Activated T-cell treated with anti-CD3 and anti-CD28 coated beads, Interleukin-2, amount 50 U/mL, for 4 hours (primary cell): ENCODE measurements around the gene MGAT1. TPM values are rescaled to one million over a fixed set of nuclear protein-coding genes. Genes with fewer than 3 reads are reported as not detected.

Experiments
- ATAC-seq, 2 donors: fragments of 200-7000 bp; cut with Tn5 transposase; one replicate each; pipeline ENCODE4 v1.10.0; 2021
- DNase-seq: peaks from one replicate; pipeline ENCODE4 v3.0.0-alpha.2; 2020
- H3K27me3 Mint-ChIP-seq: one replicate; pipeline ENCODE4 v1.8.0; 2021; ENCODE audit warnings: low read depth, mixed read lengths
- H3K36me3 Mint-ChIP-seq: one replicate; pipeline ENCODE4 v1.8.0; 2022; ENCODE audit warnings: mixed read lengths; ENCODE audit not compliant: insufficient read depth
- H3K4me1 Mint-ChIP-seq: one replicate; pipeline ENCODE4 v1.8.0; 2021; ENCODE audit warnings: low read depth, mixed read lengths
- H3K4me3 Mint-ChIP-seq: one replicate; pipeline ENCODE4 v1.8.0; 2021; ENCODE audit warnings: mild to moderate bottlenecking, moderate library complexity, mixed read lengths
- H3K9me3 Mint-ChIP-seq: one replicate; pipeline ENCODE4 v1.8.0; 2021; ENCODE audit warnings: mixed read lengths
- total RNA-seq, 3 donors: library from RNA; stranded (reverse); gene quantifications; one replicate each; pipeline ENCODE4 v1.2.1, GENCODE V29; 2021

Gene MGAT1
- total RNA-seq = 10 to 100 TPM; 76.8 to 89.3 (median 85.0) TPM

DNA sequence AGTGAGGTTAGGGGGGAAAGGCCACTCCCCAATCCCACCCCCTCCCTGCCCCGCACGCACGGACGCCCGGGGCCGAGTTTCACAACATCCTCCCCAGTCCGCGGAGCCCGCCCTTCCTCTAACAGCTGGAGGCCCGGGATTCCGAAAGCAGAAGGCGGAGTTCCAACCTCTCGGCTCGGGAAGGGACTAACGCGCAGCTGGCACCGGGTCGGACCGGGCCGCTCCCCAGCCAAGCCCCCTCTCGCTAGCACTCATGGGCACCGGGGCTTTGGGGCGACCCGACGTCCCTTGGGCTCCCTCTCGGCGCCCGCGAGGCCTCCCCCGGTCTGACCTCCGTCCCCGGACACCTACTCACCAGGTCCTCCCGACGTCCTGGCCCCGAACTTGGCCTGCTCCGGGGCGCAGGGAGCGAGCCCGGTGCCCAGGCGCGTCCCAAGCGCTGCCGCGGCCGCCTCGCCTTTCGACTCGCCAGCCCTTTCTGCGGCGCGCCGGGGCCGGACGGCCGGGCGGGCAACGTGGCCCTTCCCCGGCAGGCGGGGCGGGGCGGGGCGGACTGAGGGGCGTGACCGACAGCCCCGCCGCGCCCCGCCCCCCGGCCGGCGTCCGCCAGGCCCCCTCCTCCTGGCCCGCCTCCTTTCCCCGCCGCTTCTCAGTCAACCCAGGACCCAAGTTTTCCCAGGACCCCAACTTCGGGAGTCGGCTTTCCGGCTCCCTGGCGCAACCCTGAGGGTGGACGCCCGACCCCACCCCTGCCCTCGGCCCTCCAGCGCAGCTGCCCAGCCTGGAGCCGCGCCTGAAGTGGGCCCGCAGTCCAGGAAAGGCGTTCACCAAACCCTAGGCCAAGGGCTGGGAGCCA lies at the start of gene MGAT1:
TSS of gene MGAT1 (minus strand) at position 482 of the 856 bp plus-strand sequence. CDS start 9,835 bp downstream, outside the sequence.
- Mint-ChIP-seq H3K27me3 (no peaks in the 10 kb centered on the region), H3K9me3 (no peaks in the 10 kb centered on the region), H3K4me3 (peak within 1 kb of the TSS; percentile 89), H3K36me3 (peaks cover 17% of the 10 kb centered on the region), H3K4me1 (peaks cover 85% of the 10 kb centered on the region)
- DNase-seq (peak; percentile 73), ATAC-seq (peak; percentile 67 to 69)

- peaks cover 84% of the 10 kb centered on the region for H3K36me3 Mint-ChIP-seq
- peaks cover 9% of the 10 kb centered on the region for H3K4me1 Mint-ChIP-seq
- no peaks in the 10 kb centered on the region for H3K27me3 Mint-ChIP-seq
- no peak overlapping the region for H3K4me3 Mint-ChIP-seq
- H3K9me3 Mint-ChIP-seq = peaks cover 30% of the 10 kb centered on the region
- ATAC-seq = no peak
- no peak for DNase-seq
These were observed 48.0 kb upstream of the MGAT1 start for GRCh38 chr5:180850434-180851078.

- Mint-ChIP-seq H3K9me3 (peaks cover 30% of the 10 kb centered on the region), H3K4me3 (no peak overlapping the region), H3K27me3 (no peaks in the 10 kb centered on the region), H3K4me1 (peaks cover 9% of the 10 kb centered on the region), H3K36me3 (peaks cover 79% of the 10 kb centered on the region)
- DNase-seq (no peak), ATAC-seq (no peak)
These were observed 47.2 kb upstream of the MGAT1 start for GRCh38 chr5:180849827-180850226.

GRCh38 chr5:180848878-180849277 lies 46.3 kb upstream of the MGAT1 start:
- Mint-ChIP-seq H3K36me3 (peaks cover 69% of the 10 kb centered on the region), H3K4me3 (no peak overlapping the region), H3K27me3 (no peaks in the 10 kb centered on the region), H3K9me3 (peaks cover 30% of the 10 kb centered on the region), H3K4me1 (peaks cover 9% of the 10 kb centered on the region)
- DNase-seq = no peak
- ATAC-seq = no peak

- no peak for ATAC-seq
- H3K27me3 Mint-ChIP-seq = no peaks in the 10 kb centered on the region
- no peak overlapping the region for H3K4me3 Mint-ChIP-seq
- peaks cover 30% of the 10 kb centered on the region for H3K9me3 Mint-ChIP-seq
- no peak for DNase-seq
- H3K36me3 Mint-ChIP-seq = peaks cover 64% of the 10 kb centered on the region
- peaks cover 6% of the 10 kb centered on the region for H3K4me1 Mint-ChIP-seq
These were observed 45.7 kb upstream of the MGAT1 start for GRCh38 chr5:180848265-180848664.

DNA sequence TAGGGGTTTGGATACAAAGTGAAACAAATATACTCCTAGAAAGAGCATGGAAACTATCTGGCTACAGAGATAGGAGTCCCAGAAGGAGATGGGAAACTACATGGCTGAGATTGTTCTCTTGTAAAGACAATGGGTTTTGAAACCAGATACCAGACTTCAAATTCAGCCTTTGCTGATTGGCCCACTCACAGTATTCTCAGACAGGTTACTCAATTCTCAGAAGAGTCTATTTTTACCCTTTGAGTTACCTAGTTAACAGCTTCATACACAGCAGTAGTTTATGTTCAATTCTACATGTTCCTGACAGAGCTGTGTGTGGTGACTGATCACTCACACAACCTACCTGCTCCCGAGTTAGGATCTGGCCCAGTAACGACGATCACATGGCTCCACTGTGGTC lies 44.4 kb upstream of the MGAT1 start:
- H3K4me3 Mint-ChIP-seq = no peak overlapping the region
- H3K27me3 Mint-ChIP-seq = no peaks in the 10 kb centered on the region
- peaks cover 55% of the 10 kb centered on the region for H3K36me3 Mint-ChIP-seq
- ATAC-seq (no peak), DNase-seq (no peak)
- peaks cover 2% of the 10 kb centered on the region for H3K4me1 Mint-ChIP-seq
- peaks cover 30% of the 10 kb centered on the region for H3K9me3 Mint-ChIP-seq

- Mint-ChIP-seq H3K4me3 (no peak overlapping the region), H3K4me1 (peaks cover 2% of the 10 kb centered on the region), H3K36me3 (peaks cover 34% of the 10 kb centered on the region), H3K9me3 (peaks cover 14% of the 10 kb centered on the region), H3K27me3 (no peaks in the 10 kb centered on the region)
- DNase-seq (no peak), ATAC-seq (no peak)
These were observed 42.3 kb upstream of the MGAT1 start for GRCh38 chr5:180844858-180845257.

GRCh38 chr5:180844432-180844831 lies 41.8 kb upstream of the MGAT1 start:
- Mint-ChIP-seq H3K4me3 (no peak overlapping the region), H3K27me3 (no peaks in the 10 kb centered on the region), H3K9me3 (peaks cover 13% of the 10 kb centered on the region), H3K4me1 (peaks cover 2% of the 10 kb centered on the region), H3K36me3 (peaks cover 30% of the 10 kb centered on the region)
- no peak for DNase-seq
- no peak for ATAC-seq

GRCh38 chr5:180839935-180840334 lies 37.3 kb upstream of the MGAT1 start:
- H3K4me3 Mint-ChIP-seq = no peak overlapping the region
- no peak for DNase-seq
- peaks cover under 1% of the 10 kb centered on the region for H3K4me1 Mint-ChIP-seq
- no peaks in the 10 kb centered on the region for H3K27me3 Mint-ChIP-seq
- H3K9me3 Mint-ChIP-seq = no peaks in the 10 kb centered on the region
- ATAC-seq = no peak
- H3K36me3 Mint-ChIP-seq = peaks cover 12% of the 10 kb centered on the region

DNA sequence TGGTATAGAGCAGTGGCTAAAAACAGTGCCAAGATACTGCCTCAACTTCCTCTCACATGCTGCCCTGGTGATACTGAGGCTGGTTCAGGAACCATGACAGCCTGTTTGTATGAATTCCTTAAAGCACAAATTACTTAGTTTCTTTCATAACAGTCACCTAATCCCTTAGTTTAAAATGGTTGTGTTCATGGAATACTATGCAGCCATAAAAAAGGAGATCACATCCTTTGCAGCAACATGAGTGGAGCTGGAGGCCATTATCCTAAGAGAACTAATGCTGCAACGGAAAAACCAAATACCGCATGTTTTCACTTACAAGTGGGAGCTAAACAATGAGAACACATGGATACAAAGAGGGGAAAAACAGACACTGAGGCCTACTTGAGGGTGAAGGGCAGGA lies 36.6 kb upstream of the MGAT1 start:
- no peak for ATAC-seq
- H3K4me3 Mint-ChIP-seq = no peak overlapping the region
- no peak for DNase-seq
- H3K36me3 Mint-ChIP-seq = peaks cover 16% of the 10 kb centered on the region
- H3K27me3 Mint-ChIP-seq = no peaks in the 10 kb centered on the region
- peaks cover 8% of the 10 kb centered on the region for H3K4me1 Mint-ChIP-seq
- no peaks in the 10 kb centered on the region for H3K9me3 Mint-ChIP-seq

GRCh38 chr5:180837478-180837877 lies 34.9 kb upstream of the MGAT1 start:
- Mint-ChIP-seq H3K36me3 (peaks cover 19% of the 10 kb centered on the region), H3K4me3 (no peak overlapping the region), H3K9me3 (no peaks in the 10 kb centered on the region), H3K4me1 (peaks cover 24% of the 10 kb centered on the region), H3K27me3 (no peaks in the 10 kb centered on the region)
- DNase-seq = no peak
- no peak for ATAC-seq

GRCh38 chr5:180832638-180833068 lies 30.0 kb upstream of the MGAT1 start:
- H3K9me3 Mint-ChIP-seq = peaks cover 4% of the 10 kb centered on the region
- peak overlapping the region; percentile 99 for H3K4me3 Mint-ChIP-seq
- DNase-seq (no peak), ATAC-seq (peak; percentile 65 to 75)
- no peaks in the 10 kb centered on the region for H3K27me3 Mint-ChIP-seq
- peaks cover 25% of the 10 kb centered on the region for H3K36me3 Mint-ChIP-seq
- peaks cover 47% of the 10 kb centered on the region for H3K4me1 Mint-ChIP-seq

- peak; percentile 67 for DNase-seq
- H3K27me3 Mint-ChIP-seq = no peaks in the 10 kb centered on the region
- peaks cover 49% of the 10 kb centered on the region for H3K4me1 Mint-ChIP-seq
- peak overlapping the region; percentile 99 for H3K4me3 Mint-ChIP-seq
- peak; percentile 71 to 74 for ATAC-seq
- H3K36me3 Mint-ChIP-seq = peaks cover 21% of the 10 kb centered on the region
- H3K9me3 Mint-ChIP-seq = peaks cover 4% of the 10 kb centered on the region
These were observed 28.8 kb upstream of the MGAT1 start for GRCh38 chr5:180831139-180832093.
